Stimulated activated CD4-positive, alpha-beta T cell treated with anti-CD3 and anti-CD28 coated beads, TNF-alpha, amount 100 ng/mL, for 48 hours (primary cell): ENCODE measurements around the gene ATP6V0A1.

Experiments used
- DNase-seq, 3 donors: peaks; one replicate each; pipeline ENCODE4 v3.0.0-alpha.2; 2020; ENCODE audit warnings: low read depth in 3 of 3

The ATP6V0A1 gene

DNA sequence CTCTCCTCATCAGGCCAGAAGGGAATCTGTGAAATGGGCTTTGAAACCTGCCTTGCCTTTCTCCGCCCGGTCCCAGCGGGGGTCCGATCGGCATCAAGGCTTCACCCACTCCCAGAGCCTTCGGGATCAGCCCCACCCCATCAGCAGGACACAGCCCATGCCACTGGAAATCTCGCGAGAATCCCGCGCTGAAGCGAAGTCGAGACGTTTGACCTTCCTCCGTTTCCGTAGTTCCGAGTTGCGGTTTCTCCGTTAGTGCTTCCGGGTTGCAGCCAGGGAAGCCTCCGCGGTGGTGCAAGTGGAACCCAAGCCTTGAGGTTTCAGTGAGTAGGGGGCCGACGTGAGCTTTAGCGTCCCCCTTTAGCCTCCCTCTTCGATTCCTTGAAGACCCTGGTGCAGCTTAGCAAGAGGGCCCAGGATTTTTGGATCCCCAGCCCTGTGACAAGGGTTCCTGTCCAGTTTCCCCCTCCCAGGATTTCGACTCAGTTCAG lies 103.3 kb downstream of the ATP6V0A1 start, which contains the start of gene COASY:
Gene COASY (plus strand): TSS at position 252 of the 491 bp plus-strand sequence. CDS start 475 bp downstream, outside the sequence.
- peak; percentile 88 to 93 (median 89) for DNase-seq

DNA sequence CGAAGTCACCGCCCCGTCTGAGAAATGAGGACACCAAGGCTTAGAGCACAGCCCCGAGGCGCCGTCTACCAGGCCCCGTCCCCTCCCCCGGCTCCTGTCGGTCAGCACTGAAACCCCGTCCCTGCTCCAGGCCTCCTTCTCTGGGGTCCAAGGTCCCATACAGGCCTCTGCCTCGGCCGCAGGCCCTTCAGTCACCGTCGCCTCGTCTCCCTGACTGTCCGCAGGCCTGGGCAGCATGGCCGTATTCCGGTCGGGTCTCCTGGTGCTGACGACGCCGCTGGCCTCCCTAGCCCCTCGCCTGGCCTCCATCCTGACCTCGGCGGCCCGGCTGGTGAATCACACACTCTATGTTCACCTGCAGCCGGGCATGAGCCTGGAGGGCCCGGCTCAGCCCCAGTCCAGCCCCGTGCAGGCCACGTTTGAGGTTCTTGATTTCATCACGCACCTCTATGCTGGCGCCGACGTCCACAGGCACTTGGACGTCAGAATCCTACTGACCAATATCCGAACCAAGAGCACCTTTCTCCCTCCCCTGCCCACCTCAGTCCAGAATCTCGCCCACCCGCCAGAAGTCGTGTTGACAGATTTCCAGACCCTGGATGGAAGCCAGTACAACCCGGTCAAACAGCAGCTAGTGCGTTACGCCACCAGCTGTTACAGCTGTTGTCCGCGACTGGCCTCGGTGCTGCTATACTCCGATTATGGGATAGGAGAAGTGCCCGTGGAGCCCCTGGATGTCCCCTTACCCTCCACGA lies 103.9 kb downstream of the ATP6V0A1 start:
- DNase-seq, result no peak

DNA sequence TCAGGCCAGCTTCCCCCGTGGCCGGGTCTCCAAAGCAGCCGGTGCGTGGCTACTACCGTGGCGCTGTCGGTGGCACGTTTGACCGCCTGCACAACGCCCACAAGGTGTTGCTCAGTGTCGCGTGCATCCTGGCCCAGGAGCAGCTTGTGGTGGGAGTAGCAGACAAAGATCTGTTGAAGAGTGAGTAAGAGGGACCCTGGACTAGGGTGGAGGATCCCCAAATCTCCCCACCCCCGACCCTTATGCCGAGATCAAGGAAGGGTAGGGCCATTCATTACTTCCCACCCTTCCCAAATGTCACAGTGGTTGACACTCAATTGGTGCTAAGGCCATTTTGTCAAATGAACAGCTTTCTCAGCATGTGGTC lies 104.4 kb downstream of the ATP6V0A1 start:
- DNase-seq, result no peak

DNA sequence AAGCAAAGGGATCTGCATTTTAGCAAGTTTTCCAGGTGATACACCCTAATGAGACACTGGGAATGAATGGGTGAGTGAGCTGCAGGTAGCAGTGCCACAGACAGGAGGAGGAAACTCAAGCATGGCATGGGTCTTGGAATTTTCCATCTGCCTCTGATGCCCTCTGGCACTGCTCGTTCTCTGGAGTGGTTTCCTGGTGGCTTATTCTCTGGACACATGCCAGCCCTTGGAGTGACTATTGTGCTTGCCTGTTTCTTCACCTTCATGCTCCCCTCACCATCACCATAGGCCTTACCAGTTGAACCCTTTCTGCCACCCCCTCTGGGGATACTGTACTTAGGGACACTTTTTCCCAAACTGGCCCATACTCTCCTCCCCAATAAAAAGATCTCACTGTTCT lies 104.9 kb downstream of the ATP6V0A1 start:
- DNase-seq, result no peak

DNA sequence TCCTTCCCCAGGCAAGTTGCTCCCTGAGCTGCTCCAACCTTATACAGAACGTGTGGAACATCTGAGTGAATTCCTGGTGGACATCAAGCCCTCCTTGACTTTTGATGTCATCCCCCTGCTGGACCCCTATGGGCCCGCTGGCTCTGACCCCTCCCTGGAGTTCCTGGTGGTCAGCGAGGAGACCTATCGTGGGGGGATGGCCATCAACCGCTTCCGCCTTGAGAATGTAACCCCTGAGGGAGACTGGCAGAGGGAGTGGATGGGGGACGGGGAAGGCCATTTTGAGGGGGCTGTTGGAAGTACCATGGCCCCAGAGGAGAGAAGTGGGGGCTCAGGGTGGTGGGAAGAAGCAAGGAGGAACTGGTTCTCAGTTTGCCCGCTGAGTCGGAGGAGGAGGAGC lies 105.3 kb downstream of the ATP6V0A1 start:
- DNase-seq, result no peak

DNA sequence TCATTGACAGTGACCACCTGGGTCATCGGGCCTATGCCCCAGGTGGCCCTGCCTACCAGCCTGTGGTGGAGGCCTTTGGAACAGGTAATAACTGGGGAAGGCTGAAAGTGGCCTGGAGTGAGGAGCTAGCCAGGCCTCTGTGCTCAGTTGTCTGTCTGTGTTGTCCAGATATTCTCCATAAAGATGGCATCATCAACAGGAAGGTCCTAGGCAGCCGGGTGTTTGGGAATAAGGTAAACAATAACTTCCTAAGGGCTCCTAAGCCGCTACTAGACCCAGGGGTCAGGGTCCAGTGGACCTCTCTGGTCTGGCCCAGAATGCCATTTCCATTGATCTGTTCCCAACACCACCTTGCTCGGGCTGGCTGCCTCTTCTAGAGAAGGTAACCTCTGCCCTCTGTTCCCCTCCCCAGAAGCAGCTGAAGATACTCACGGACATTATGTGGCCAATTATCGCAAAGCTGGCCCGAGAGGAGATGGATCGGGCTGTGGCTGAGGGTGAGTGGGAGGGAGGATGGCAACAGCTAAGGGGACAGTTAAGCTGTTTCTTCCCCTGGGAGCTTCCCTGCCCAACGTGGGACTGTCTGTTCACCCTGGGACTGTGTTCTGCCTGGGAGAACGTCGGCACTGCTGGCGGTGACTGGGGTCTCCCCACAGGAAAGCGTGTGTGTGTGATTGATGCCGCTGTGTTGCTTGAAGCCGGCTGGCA lies 106.3 kb downstream of the ATP6V0A1 start:
- no peak for DNase-seq

DNA sequence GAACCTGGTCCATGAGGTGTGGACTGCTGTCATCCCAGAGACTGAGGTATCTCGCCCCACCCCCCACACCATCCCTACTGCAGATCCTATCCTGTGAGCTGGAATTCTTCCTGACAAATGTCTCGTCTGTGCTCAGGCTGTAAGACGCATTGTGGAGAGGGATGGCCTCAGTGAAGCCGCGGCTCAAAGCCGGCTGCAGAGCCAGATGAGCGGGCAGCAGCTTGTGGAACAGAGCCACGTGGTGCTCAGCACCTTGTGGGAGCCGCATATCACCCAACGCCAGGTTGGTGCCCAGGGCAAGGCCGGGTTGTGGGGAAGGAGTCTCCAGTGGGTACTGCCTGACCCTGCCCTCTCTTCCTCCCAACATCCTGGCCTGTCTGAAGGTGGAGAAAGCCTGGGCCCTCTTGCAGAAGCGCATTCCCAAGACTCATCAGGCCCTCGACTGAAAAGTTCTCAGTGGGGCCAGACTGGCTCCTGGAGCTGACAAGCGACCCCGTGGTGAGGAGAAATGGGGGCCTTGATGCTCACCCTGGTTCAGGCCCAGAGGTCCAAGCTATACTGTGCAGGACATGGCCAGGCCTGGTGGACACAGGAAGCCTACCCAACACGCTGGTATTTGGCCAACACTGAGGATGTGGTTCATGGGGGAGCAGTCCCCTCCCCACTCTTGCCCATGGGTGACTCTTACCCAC lies 107.0 kb downstream of the ATP6V0A1 start:
- no peak for DNase-seq

DNA sequence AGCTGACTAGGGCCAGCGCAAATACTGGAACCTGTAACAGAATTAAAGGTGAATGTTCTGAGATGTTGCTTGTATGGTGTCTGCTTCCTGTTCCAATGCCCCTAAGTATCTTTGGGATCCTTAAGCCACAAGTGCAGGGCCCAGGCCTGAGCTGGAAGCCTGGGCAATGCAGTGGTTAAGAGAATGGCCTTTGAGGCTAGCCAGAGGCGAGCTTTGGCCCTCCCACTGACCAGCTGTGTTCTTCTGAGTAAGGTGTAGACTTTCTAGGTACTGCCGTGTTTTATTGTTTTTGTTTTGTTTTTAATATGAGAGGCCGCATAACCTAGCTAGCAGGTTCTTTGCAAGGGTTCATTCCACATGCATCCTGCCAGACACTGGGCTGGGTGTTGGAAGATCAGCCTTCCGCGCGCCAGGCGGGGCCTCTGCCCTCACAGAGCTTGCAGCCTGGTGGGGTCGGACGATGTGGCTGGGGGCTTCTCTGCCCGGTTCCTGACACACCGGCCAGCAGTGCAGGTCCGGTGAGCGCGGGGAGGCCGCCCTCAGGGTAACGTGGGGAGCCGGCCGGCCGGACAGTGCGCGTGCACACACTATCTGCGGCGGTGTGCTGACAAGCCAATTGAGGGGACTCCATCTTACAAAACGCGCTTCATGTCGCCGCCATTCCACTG lies 107.7 kb downstream of the ATP6V0A1 start:
- DNase-seq, result no peak

DNA sequence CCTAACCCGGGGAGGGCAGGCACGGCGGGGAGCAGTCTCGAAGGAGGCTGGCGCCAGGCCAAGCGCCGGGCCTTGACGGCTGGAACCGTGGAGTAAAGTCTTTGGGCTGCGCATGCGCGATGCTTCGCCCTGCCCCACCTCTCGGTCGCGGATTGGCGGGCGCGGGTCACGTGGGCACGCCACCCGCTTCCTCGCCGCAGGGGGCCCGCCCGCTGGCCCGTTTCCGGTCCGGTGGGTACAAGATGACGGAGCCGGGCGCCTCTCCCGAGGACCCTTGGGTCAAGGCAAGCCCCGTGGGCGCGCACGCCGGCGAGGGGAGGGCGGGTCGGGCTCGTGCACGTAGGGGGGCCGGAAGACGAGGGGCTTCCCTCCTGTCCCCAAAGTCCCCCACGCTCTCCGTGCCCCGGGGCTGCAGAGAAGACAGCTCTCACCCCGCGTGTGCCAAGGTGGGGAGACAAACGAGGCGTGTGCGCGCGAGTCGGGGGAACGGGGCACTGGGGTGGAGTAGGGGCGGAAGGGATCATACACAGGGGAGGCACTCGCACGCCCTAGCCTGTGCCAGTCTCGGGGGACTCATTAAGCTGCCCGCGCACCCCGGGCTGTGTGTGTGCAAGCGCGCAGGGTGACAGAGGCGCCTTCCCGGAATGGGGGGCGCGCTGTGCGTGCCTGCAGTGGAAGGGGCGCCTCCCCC lies 108.3 kb downstream of the ATP6V0A1 start, which contains the start of gene MLX:
Gene MLX (plus strand): TSS at position 218 of the 691 bp plus-strand sequence. CDS start 25 bp downstream, at position 243.
- peak; percentile 84 to 93 (median 87) for DNase-seq

DNA sequence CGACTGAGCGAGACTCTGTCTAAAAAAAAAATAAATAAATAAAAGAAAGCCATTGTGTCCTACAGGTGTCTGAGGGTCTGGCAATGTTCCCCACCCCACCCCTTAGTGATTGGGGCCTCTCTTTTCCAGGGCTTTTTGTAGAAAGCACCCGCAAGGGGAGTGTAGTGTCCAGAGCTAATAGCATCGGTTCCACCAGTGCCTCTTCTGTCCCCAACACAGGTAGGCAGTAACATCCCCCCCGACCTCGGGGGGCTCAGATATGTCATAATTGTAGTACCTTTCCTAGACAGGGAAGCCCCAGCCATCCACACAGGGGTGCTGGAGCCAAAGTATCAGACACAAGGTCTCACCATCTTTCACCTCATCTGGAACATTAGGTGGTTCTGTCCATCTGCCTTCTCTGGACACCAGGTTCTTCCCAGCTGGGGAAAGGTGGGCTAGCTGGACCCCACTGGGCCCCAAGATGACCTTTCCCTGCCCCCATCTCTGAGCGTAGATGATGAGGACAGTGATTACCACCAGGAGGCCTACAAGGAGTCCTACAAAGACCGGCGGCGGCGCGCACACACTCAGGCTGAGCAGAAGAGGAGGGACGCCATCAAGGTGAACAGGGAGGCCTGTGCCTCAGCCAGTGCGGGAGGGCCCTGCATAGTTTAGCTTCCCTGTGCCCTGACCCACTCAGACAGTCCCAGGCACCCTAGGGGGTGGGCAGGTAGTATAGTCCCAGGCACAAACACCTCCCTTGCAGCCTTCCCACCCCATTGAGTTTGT lies 109.8 kb downstream of the ATP6V0A1 start:
- DNase-seq, result no peak

DNA sequence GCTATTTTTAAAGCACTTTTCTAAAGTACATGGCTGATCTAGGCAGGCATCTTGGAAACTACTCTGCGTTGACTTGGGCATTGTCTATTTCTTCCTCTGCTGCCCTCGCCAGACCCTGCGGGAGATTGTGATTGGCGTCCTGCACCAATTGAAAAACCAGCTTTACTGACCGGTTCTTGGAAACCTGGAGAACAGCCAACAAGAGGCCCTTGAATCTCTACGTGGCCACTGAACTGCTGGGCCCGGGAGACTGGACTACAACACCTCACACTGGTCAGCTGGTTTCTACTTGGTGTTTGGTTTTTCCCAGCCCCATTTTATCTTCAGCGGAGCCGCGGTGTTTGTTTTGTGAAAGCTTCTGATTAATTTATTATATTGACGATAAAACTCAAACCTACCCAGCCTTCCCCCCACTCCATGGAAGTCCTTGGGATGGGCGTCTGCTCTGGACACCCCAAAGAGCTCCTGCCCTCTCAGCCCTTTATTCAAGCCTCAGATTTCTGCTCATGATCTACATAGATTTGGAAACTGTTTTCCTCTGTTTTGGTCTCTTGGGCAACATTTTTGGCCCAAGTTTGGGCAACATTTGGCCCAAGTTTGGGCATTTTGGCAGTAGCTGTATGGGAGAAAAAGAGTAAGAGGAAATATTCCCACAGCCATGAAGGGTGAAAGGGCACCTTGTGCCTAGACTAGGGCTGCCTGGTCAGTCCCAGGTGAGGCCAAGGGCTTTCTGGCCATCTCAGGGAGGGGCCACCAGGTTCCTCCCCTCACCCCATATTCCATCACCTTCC lies 113.0 kb downstream of the ATP6V0A1 start:
- DNase-seq, result no peak
